ENCODE results near the gene FHAD1.

GRCh38 chr1:15440357-15440756, 193.3 kb downstream of the FHAD1 start:
- TF ChIP-seq, protein P1, sequence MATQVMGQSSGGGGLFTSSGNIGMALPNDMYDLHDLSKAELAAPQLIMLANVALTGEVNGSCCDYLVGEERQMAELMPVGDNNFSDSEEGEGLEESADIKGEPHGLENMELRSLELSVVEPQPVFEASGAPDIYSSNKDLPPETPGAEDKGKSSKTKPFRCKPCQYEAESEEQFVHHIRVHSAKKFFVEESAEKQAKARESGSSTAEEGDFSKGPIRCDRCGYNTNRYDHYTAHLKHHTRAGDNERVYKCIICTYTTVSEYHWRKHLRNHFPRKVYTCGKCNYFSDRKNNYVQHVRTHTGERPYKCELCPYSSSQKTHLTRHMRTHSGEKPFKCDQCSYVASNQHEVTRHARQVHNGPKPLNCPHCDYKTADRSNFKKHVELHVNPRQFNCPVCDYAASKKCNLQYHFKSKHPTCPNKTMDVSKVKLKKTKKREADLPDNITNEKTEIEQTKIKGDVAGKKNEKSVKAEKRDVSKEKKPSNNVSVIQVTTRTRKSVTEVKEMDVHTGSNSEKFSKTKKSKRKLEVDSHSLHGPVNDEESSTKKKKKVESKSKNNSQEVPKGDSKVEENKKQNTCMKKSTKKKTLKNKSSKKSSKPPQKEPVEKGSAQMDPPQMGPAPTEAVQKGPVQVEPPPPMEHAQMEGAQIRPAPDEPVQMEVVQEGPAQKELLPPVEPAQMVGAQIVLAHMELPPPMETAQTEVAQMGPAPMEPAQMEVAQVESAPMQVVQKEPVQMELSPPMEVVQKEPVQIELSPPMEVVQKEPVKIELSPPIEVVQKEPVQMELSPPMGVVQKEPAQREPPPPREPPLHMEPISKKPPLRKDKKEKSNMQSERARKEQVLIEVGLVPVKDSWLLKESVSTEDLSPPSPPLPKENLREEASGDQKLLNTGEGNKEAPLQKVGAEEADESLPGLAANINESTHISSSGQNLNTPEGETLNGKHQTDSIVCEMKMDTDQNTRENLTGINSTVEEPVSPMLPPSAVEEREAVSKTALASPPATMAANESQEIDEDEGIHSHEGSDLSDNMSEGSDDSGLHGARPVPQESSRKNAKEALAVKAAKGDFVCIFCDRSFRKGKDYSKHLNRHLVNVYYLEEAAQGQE (IDR thresholded peaks at IDR 0.05; ENCODE audit: insufficient read depth in 1 of 2, low read depth in 2 of 2, low read length in 2 of 2) = no peak
- no peak for TF ChIP-seq POLR2AphosphoS5 (IDR thresholded peaks at IDR 0.05; ENCODE audit: low read depth, low read length)
- no peak for TF ChIP-seq TAF1 (IDR thresholded peaks at IDR 0.05; ENCODE audit: borderline replicate concordance, insufficient read depth, low read length)
- TF ChIP-seq SIN3A (IDR thresholded peaks at IDR 0.05; ENCODE audit: borderline replicate concordance, insufficient read depth, low read length) = no peak
- TF ChIP-seq FOXP2 (optimal IDR thresholded peaks at IDR 0.05; ENCODE audit: borderline replicate concordance, extremely low read depth, extremely low read length, insufficient read depth) = no peak
